GM18511 (cell line): ENCODE measurements around the gene SLC27A1.
"Not testable (repeated sequence)": the region's sequence is repeated elsewhere in the genome, so short reads cannot be mapped to it uniquely, and the experiment has no call there.

Experiments used
- ATAC-seq: cut with Tn5 transposase; IDR thresholded peaks from one replicate; pipeline ENCODE4 v1.9.1; 2021; ENCODE audit warnings: mild to moderate bottlenecking, moderate library complexity; ENCODE audit not compliant: unreplicated experiment

SLC27A1 gene

DNA sequence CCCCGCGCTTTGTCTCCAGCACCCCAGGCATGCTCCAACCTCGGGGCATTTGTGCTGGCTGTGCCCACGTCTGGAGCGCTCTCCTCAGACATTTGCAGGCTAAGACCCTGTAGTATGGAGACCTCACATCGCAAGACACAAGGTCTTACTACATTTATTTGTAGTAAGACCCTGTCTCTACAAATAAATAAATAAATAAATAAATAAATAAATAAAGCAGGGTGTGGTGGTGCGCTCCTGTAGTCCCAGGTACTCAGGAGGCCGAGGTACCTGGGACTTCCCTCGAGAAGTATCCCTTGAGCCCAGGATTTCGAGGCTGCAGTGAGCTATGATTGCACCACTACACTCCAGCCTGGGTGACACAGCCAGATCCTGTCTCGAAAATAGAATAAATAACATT, 14.2 kb upstream of the SLC27A1 start:
- ATAC-seq: no peak

DNA sequence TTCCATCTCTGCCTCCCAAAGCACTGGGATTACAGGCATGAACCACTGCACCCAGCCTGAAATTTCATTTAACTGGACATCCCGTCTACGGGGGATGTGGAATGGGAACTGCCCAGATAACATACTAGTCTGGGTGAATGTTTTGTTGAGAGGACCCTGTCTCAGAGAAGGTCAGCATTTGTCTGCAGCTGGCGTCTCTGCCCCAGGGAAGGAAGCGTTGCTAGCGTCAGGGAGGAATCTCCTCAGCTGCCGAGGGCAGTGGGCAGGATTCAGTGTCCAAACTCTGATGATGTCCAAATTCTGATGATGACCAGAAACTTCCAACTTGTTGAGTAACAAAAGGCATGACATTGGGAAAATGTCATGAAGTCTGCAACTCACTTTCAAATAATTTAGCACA, 12.7 kb upstream of the SLC27A1 start:
- ATAC-seq: no peak

DNA sequence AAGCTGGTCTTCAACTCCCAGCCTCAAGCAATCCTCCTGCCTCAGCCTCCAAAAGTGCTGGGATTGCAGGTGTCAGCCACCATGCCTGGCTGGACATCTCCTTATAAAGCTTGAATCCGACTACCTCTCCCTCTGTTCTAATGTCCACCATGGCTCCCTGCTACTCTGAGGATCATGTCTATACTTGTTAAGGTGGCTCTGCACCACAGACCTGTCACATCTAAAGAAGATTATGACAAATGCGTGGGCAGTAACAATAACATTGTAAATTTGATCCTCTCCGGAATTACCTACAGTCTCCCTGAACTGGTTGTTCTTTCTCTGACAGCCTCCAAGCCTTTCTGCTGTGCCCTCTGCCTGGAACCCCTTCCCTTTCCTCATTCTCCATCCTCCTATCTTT, 11.4 kb upstream of the SLC27A1 start:
- no peak for ATAC-seq

DNA sequence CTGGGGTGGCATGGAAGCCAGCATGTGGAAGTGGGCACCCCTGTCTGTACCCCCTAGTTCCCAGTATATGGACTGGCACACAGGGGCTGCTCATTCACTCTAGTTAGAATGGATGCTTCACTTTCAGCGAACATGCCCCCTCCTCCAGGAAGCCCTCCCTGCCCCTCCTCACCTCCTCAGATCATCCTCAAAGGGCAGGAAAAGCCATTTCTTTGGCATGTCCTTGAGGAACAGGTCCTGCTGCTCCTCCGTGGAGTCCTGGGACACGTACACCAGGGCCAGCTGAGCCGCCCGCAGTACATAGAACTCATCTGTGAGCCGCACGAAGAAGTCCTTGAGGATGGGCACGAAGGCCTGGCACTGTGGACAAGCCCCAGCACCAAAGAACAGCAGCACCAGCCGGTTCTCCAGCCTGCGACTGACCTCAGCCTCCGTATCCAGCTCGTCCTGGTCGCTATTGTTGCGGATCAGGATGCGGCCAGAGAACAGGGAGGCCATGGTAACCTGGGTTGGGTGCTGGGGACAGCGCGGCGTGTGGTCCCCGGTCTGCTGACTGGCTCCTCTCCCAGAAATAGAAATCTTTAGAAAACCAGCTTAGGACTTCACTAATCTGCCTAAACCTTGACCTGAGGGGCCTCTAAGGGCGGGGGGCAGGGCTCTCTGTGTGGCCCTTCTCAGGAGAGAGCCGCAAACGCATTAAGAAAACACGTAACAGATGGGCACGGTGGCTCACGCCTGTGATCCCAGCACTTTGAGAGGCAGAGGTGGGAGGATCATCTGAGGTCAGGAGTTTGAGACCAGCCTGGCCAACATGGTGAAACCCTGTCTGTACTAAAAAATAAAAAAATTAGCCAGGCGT, 9.7 kb upstream of the SLC27A1 start, which contains the start of gene NXNL1:
NXNL1 (minus strand) TSS at position 555 of the 859 bp plus-strand sequence; CDS start at position 498, 57 bp downstream.
- ATAC-seq: no peak

DNA sequence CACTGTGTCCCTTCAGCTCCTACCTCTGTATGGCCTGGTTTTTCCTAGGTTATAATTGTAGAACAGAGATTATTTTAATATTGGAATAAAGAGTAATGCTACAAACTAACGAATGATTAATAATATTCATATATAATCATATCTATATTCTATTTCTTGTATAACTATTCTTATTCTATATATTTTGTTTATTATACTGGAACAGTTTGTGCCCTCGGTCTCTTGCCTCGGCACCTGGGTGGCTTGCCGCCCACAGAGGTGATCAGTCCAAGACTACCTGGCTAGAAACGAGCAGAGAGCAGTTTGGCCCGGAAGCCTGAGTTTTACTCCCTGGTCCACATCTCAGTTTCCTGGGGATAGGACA, 3.9 kb upstream of the SLC27A1 start:
- ATAC-seq: no peak

DNA sequence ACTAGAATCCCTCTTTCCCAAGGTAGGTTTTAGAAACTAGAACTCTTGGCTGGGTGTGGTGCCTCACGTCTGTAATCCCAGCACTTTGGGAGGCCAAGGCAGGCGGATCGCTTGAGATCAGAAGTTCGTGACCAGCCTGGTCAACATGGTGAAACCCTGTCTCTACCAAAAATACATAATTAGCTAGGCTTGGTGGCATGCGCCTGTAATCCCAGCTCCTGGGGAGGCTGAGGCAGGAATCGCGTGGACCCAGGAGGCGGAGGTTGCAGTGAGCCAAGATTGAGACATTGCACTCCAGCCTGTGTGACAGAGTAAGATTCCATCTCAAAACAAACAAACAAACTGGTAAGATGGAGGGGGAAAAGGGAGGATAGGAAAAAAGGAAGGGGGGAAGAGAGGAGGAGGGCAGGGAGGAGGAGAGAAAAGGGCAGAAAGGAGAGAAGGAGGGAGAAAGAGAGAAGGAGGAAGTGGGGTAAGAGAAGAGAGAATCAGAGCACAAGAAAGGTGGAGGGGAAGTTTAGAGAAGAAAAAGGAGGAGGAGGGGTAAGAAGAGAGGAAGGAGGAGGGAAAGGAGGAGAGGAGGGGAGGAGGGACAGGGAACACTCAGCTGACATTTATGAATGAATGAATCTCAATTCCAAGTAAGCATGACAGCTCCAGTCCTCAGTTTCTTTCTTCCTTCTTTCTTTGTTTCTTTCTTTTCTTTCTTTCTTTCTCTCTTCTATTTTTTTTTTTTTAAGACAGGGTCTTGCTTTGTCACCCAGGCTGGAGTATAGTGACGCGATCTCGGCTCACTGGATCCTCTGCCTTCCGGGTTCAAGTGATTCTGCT, 2.6 kb upstream of the SLC27A1 start:
- no peak for ATAC-seq

DNA sequence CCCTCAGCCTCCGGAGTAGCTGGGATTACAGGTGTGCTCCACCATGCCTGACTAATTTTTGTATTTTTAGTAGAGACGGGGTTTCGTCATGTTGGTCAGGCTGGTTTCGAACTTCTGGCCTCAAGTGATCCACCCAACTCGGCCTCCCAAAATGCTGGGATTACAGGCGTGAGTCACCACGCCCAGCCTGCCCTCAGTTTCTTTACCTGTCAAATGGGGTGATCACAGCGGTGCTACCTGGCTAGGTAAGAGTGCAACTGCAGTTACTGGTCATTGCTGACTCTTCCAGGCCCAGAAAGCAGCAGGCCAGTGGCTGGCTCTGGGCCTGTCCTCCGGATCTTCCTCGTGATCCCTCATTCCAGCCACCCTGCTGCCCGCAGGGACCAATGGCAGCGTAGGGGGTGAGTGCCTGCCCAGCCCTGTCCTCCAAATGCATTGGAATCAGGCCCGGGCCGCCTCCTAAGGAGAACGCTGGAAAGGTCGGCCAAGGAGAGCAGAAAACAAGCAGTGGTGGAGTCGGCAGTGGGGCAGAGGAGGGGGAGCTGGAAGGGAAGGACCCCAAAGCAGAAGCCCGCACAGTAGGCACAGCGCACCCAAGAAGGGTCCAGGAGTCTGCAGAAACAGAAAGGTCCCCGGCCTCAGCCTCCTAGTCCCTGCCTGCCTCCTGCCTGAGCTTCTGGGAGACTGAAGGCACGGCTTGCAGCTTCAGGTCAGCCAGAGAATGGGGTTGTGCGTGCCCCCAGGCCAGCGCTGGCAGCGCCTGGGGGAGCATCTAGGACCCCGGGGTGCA, 1.8 kb upstream of the SLC27A1 start:
- no peak for ATAC-seq

DNA sequence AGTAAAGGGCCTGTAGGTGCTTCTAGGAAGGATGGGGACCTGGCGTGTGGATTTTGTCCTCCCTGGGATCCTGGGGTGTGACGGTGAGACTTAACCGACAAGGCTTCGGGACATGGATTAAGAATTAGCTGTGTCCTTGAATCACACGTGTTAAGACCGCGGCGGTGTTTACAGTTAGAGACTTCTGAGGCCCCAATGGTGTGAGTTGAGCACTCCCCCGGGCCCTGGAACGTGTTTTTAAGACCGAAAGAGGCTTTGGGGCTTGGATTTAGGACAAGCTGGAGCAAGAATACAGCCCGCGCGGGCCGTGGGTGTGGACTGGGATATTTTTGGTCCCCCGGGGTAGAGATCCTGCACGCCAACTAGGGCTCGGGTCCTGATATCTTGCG, 1.2 kb upstream of the SLC27A1 start:
- ATAC-seq: no peak

DNA sequence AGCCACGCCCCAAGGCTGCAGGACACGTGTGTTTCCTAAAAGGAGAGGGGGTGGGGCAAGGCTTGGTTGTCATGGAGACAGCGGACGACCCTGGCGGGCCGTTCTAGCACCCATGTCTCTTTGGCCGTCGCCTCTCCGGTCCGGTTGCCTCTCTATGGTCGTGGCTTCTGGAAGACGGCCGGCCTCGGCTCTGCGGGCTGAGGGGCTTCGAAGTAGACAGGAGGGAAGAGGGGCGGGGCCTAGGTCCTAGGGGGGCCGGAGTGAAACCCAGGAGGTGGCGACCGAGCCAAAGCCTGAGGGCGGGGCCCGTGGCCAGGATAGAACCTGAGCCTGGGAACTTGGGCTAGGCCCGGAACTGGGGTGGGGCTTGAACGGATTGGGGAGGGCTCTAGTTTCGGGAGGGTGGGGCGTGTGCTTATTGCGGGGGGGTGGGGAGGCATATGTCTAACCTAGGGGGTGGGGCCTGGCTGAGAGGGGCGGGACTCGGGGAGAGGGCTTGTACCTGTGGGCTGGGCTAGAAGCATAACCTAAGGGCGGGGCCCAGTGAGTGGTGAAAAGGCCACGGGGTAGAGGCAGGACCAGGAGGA, 750 bp upstream of the SLC27A1 start:
- peak; percentile 64 for ATAC-seq

DNA sequence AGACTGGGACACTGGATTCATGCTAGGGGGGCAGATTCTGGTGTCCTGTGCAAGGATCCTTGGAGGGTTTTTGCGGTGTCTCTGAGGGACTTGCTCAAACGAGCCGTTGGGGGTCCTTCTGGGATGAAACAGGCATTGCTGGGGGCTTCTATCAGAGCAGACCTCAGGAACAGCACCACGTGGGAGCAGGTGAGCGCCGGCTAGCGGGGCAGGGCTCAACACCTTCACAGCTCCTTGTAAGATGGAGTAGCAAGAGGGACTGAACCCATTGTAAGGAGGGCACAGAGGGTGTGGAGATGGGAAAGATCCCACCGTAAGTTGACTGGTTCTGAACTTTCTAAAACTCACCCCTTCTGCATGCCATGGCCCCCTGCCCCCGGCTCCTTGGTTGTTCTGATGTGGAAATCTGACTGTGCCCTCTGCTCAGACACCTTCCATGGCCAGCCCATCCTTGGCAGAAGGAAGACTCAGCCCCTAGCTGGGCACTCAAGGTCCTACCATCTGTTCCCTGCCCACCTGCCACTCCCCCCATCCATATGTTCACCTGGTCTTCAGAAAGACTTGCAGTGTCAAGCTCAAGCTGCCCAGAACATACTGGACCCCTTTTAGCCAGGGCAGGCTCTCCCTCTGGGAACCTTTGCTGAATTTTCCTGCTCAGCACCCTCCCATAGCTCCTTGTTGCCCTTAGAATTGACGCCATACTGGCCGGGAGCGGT, 1.2 kb downstream of the SLC27A1 start:
- no peak for ATAC-seq

DNA sequence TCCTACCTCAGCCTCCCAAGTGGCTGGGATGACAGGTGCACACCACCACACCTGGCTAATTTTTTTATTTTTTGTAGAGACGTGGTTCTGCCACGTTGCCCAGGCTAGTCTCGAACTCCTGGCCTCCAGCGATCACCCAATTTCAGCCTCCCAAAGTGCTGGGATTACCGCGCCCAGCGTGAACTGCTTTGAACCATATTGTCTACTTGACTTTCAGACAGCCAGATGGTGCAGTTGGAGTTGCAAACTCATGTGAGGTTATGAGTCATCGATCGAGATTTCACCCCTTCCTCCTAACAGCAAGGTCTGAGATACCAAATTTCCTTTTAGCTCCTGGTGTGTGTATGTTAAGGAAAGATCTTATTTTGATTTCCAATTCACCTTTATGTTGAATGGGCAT, 2.7 kb downstream of the SLC27A1 start:
- no peak for ATAC-seq

DNA sequence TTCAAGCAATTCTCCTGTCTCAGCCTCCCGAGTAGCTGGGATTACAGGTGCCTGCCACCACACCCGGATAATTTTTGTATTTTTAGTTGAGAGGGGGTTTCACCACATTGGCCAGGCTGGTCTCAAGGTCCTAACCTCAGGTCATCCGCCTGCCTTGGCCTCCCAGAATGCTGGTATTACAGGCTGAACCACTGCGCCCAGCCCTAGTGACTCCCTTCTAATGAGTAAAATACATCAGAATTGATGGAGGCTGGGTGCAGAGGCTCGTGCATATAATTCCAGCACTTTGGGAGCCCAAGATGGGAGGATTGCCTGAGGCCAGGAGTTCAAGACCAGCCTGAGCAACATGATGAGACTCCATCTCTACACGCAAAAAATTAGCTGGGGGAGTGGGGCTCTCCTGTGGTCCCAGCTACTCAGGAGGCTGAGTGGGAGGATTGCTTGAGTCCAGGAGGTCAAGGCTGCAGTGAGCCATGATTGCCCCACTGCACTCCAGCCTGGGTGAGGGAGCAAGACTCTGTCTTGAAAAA, 4.8 kb downstream of the SLC27A1 start:
- ATAC-seq: not testable (repeated sequence)

DNA sequence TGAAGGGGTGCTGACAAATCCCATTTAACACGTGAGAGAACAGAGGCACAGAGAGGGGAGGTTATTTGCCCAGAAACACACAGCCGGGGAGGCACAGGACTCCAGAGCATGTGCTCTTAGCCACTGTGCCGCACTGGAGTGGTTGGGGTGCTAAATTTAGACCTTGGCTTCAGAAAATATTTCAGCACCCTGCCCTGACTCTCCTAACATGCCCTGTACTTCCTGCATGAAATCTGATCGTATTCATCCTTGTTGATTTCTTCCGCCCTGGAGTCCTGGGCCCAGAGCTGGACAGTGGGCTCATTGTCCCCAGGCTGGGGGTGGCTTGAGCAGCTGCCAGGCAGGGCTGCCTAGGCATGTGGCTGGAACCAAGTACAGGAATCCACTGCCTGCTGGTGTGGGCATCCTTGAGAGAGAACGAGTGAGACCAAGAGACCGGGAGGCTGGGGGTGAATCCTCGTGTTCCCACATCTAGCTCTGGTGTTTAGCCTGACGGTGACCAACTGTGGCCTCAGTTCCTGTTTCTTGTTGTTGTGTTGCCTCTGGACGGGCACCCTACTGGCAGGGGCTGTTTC, 5.3 kb downstream of the SLC27A1 start:
- no peak for ATAC-seq

DNA sequence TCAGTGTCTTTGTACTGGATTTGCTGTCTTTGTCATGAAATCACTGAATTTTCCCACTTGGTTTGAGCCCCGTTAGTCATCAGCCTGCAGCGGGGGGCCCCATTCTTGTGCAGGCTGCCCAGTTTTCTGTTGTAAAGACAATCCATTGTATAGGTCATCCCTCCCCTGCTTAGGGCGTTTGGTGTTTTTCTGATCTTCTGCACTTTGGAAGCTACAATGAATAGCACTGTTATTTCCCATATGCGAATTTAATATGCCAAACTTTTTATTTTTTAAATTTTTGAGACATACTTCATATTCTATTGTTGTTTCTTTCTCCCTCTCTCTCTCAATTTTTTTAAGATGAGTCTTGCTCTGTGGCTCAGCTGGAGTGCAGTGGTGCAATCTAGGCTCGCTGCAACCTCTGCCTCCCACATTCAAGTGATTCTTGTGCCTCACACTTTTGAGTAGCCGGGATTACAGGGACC, 9.0 kb downstream of the SLC27A1 start:
- no peak for ATAC-seq

DNA sequence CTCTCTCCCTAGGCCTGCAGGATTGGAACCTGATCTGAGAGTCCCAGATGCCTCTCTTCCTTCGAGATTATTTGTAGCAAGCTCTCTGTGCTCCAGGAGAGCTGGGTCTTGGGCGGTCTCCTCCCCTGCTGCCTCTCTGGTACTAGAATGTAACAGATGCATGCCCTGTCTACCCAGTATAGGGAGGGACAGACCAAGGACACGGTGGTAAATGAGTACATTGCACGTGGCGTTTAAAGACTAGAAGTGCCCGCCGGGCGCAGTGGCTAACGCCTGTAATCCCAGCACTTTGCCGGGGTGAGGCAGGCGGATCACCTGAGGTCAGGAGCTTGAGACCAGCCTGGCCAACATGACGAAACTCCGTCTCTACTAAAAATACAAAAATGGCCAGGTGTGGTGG, 11.7 kb downstream of the SLC27A1 start:
- no peak for ATAC-seq

DNA sequence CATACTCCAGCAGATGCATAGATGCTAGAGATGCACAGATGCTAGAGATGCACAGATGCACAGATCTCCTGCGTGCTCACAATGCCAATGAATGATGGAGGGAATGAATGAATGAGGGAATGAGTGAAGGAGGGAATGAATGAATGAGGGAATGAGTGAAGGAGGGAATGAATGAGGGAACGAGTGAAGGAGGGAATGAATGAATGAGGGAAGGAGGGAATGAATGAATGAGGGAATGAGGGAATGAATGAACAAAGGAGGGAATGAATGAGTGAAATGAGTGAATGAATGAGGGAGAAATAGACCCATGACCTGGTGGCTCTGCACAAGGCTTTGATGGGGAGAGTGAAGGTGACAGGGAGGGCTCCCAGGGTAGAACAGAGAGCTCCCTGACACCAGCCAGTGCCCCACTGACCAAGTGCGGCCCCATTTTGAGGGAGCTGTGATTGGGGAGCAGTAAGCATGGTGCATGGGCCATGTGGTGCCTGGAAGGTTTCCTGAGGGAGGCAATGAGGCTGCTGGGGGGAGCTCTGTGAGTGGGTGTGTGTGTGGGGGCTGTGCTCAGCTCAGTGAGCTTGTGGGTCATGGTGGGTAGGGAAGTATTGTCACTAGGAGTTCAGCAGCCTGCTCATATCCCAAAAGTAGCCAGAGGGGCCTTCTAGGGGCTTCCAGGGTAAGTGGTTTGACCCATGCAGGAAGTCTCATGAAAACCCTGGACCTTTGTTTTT, 12.7 kb downstream of the SLC27A1 start:
- ATAC-seq: no peak

DNA sequence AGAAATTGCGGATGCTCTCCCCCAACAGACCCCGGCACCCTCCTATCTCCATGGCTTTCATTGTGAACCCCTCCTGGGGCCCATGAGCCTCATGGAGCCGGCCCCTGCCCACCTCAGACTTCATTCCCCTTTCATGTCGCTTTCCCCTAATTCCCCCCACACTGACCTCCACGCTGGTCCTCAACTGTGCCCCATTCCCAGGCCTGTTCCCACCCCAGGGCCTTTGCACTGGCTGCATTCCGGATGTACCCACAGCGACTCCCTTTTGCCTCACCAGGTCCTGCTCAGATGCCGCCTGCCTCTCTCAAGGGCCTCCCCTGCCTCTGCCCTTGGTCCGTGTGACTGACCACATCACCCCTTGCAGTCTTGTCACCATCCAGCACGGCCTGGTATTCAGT, 13.3 kb downstream of the SLC27A1 start:
- ATAC-seq: no peak

DNA sequence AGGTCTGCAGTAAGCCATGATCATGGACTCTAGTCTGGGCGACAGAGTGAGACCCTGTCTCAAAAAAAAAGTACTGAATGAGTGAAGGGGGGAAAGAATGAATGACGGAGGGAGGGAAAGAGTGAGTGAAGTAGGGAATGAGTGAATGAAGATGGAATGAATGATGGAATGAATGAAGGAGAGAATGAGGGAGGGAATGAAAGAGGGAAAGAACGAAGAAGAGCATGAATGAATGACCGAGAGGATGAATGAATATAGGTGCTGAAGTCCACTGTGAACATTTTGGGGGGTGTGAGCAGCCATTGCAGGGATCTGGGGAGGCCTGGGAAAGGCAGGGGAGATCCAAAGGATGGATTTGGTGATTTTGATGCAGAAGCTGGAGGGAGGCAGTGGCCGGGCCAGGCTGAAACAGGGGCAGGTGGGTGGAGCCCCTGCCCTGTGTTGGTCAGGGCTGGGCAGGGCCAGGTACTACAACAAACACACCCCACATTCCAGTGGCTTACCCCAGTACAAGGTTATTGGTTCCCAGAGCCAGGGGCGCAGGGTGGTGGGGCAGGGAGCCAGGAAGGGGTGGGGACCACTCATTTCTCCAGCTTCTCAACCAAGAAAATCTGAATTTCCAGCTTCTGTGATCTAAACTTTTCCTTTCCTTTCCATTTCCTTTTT, 14.3 kb downstream of the SLC27A1 start:
- ATAC-seq: no peak
